ENCODE data around the gene SEMA4A. TPM values are rescaled to one million over a fixed set of nuclear protein-coding genes. Genes with fewer than 3 reads are reported as not detected.
A peak's percentile ranks its signal among the peaks of the same experiment; 100 is the strongest.

The SEMA4A gene
- total and polyA plus RNA-seq, 2 of the 8 experiments (the other 6 are each of a cell fraction or from before 2014, with no cell fraction given): 7.3 to 10.6 TPM

DNA sequence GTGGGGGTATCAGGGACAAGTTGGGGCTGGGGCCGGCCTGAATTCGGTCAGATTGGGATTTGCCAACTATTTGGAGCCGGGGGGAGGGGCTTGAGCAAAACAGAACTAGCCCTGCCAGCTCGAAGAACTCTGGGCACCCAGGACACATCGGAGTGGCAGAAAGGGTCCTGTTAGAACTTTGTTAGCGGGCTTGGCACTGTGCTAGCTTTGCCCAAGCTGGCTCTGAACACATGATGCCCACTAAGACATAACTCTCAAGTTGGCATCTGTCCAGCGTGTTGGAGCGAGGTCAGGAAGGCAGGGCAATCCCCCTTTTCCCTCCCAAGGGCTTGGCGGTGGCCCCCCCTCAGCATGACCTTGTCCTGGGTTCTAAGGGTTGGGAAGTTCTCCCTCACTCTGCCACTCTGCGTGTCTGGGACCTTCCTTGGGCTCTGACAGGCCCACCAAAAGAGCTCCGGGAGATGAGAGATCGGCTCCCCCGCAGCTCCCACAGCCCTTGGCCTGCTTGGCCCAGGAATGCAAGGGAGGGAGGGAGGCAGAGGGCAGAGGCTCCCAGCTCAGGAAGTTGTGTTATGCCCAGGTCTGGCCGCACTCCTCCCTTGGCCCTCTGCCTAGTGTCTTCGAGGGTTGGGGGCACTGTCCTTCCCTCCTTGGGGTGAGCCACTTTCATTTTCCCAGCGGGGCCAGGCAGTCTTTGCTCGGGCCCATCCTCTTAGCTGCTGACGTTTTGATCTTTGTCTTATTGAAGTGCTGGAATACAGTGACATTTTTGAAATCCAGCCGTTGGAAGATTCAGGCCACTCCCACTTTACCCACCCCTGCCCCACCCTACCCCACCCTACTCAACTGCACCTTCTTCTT is 37.6 kb upstream of the SEMA4A start:
- H3K27ac ChIP-seq (ENCODE audit: low read depth, low read length): no peak overlapping the region
- no peak for FAIRE-seq
- H3K23ac ChIP-seq (ENCODE audit: insufficient read length): no peak overlapping the region
- no peak overlapping the region for H2AFZ ChIP-seq (ENCODE audit: low read length)
- H4K20me1 ChIP-seq (replicated peaks in 1 of 2; ENCODE audit: control insufficient read depth in 1 of 2, insufficient read depth in 2 of 2, low read length in 2 of 2): peaks cover 10 to 12% of the 10 kb centered on the region in 2 experiments
- H2BK5ac ChIP-seq (ENCODE audit: low read depth, low read length): no peak overlapping the region
- H3K79me1 ChIP-seq (ENCODE audit: low read depth, low read length): no peaks in the 10 kb centered on the region; the same call in none of the 2 replicates
- H2AK5ac ChIP-seq (ENCODE audit: low read depth, low read length): no peak overlapping the region
- no peaks in the 10 kb centered on the region for H3K9me3 ChIP-seq (ENCODE audit: insufficient read depth in 2 of 2, low read depth in 1 of 2, low read length in 1 of 2)
- WGBS, 2 experiments (ENCODE audit: extremely low coverage in 1 of 2, insufficient coverage in 1 of 2, insufficient read length in 1 of 2, insufficient replicate concordance in 2 of 2, low coverage in 1 of 2, low lambda C conversion rate in 2 of 2, missing lambda C conversion rate in 1 of 2): 8% methylated on average over 18 of the region's 19 CpGs; no CpG with 5 or more reads in 1 of the 2 experiments
- no peak overlapping the region for H2BK120ac ChIP-seq (replicated peaks; ENCODE audit: low read depth, low read length)
- peak overlapping the region; percentile 55; the same call in 1 of the 2 replicates for H2BK12ac ChIP-seq (ENCODE audit: low read depth, low read length)
- H3K4me2 ChIP-seq (ENCODE audit: insufficient read depth in 1 of 2, low read depth in 2 of 2, low read length in 2 of 2): peak overlapping the region; percentile 91 to 99
- no peak overlapping the region for H3K14ac ChIP-seq (ENCODE audit: insufficient read length)
- peaks cover 0 to 16% (median 14%) of the 10 kb centered on the region in 4 experiments; a peak in 6 of 7 replicates for H3K4me1 ChIP-seq (replicated peaks in 1 of 4; ENCODE audit: control insufficient read depth in 3 of 4, insufficient read depth in 4 of 4, low read length in 3 of 4)
- no peak overlapping the region for H4K91ac ChIP-seq (replicated peaks; ENCODE audit: insufficient read length, low read length)
- ChIA-PET POLR2A (ENCODE audit: partially characterized antibody) (interaction anchor here (0.7 to 28.0 kb wide), 13 partner anchors 12 to 181 kb away, joined by 3 to 763 read pairs (median 4); partner anchors contain the start of genes KHDC4, MEX3A and PMF1), CTCF (ENCODE audit: partially characterized antibody) (interaction anchor here (0.5 to 42.4 kb wide), 9 partner anchors 11 to 170 kb away, joined by 3 to 1994 read pairs (median 3); partner anchors contain the start of gene MEX3A)
- H3K79me2 ChIP-seq (ENCODE audit: control insufficient read depth in 1 of 2, insufficient read depth in 2 of 2, low read length in 2 of 2): peaks cover 0 to 8% of the 10 kb centered on the region in 2 experiments; a peak in 1 of 4 replicates
- H3K36me3 ChIP-seq (ENCODE audit: control insufficient read depth in 2 of 4, insufficient read depth in 4 of 4, low read length in 3 of 4): no peaks in the 10 kb centered on the region
- no peak overlapping the region for H3K56ac ChIP-seq (replicated peaks; ENCODE audit: insufficient read length, low read depth, low read length)
- H3K9ac ChIP-seq (replicated peaks in 1 of 4; ENCODE audit: extremely low read depth in 1 of 4, low read depth in 3 of 4, low read length in 3 of 4): peak overlapping the region in 2 of 4 experiments; percentile 29; a peak in 1 of 7 replicates
- no peak overlapping the region for H2BK20ac ChIP-seq (ENCODE audit: low read length)
- no peak overlapping the region for H3K18ac ChIP-seq (ENCODE audit: extremely low read depth, low read length)
- no peak for DNase-seq (ENCODE audit: low read depth in 1 of 2, low spot score in 2 of 2)
- peaks cover 13% of the 10 kb centered on the region for H3K23me2 ChIP-seq (ENCODE audit: low read depth, low read length)
- no peak overlapping the region for H4K8ac ChIP-seq (ENCODE audit: extremely low read depth, insufficient read depth, low read length)
- peak overlapping the region; percentile 69 to 83 (median 78) for H3K4me3 ChIP-seq (ENCODE audit: extremely low read depth in 1 of 4, insufficient read depth in 2 of 4, low read depth in 3 of 4, low read length in 4 of 4)
- H3K4ac ChIP-seq (replicated peaks; ENCODE audit: insufficient read length, low read depth, low read length): no peak overlapping the region
- no peak overlapping the region for H4K5ac ChIP-seq (ENCODE audit: insufficient read length, low read depth, low read length)
- H3K27me3 ChIP-seq (replicated peaks in 1 of 4; ENCODE audit: control insufficient read depth in 3 of 4, extremely low read depth in 1 of 4, insufficient read depth in 3 of 4, low read length in 3 of 4): peaks cover 0 to 2% (median 0%) of the 10 kb centered on the region in 4 experiments; a peak in 1 of 7 replicates
- H2BK15ac ChIP-seq (ENCODE audit: low read length): no peak overlapping the region
- no peak for TF ChIP-seq CBX5 (IDR thresholded peaks at IDR 0.05; ENCODE audit: low read depth, low read length)
- TF ChIP-seq TAF1 (IDR thresholded peaks at IDR 0.05; ENCODE audit: low read depth, low read length): no peak
- TF ChIP-seq NRF1 (IDR thresholded peaks at IDR 0.05; ENCODE audit: low read depth, low read length): no peak
- peak; percentile 50 for TF ChIP-seq SAP30 (IDR thresholded peaks at IDR 0.05; ENCODE audit: insufficient read depth, insufficient replicate concordance, low read length)
- TF ChIP-seq POLR2AphosphoS5 (IDR thresholded peaks at IDR 0.05; ENCODE audit: low read depth, low read length): peak; percentile 31; the same call in 1 of the 2 replicates
- TF ChIP-seq SUZ12 (IDR thresholded peaks at IDR 0.05; ENCODE audit: low read length): no peak
- TF ChIP-seq SIRT6 (IDR thresholded peaks at IDR 0.05; ENCODE audit: low read length): no peak
- no peak for TF ChIP-seq BACH1 (IDR thresholded peaks at IDR 0.05; ENCODE audit: low read length)
- no peak for TF ChIP-seq RXRA (IDR thresholded peaks at IDR 0.05; ENCODE audit: insufficient read depth, low read depth, low read length)
- TF ChIP-seq KDM5A (IDR thresholded peaks at IDR 0.05; ENCODE audit: low read length): no peak
- TF ChIP-seq TBP (IDR thresholded peaks at IDR 0.05; ENCODE audit: low read depth, low read length): 0 out of 2 replicates have a peak, but pooled peaks have one; percentile 5
- no peak for TF ChIP-seq BCL11A (IDR thresholded peaks at IDR 0.05; ENCODE audit: low read depth in 2 of 2, low read length in 2 of 2)
